ENCODE results near the gene CCK.

GRCh38 chr3:42222942-42223693 is 42.9 kb downstream of the CCK start:
- TF ChIP-seq, protein P1, sequence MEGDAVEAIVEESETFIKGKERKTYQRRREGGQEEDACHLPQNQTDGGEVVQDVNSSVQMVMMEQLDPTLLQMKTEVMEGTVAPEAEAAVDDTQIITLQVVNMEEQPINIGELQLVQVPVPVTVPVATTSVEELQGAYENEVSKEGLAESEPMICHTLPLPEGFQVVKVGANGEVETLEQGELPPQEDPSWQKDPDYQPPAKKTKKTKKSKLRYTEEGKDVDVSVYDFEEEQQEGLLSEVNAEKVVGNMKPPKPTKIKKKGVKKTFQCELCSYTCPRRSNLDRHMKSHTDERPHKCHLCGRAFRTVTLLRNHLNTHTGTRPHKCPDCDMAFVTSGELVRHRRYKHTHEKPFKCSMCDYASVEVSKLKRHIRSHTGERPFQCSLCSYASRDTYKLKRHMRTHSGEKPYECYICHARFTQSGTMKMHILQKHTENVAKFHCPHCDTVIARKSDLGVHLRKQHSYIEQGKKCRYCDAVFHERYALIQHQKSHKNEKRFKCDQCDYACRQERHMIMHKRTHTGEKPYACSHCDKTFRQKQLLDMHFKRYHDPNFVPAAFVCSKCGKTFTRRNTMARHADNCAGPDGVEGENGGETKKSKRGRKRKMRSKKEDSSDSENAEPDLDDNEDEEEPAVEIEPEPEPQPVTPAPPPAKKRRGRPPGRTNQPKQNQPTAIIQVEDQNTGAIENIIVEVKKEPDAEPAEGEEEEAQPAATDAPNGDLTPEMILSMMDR (IDR thresholded peaks at IDR 0.05) = no peak
- no peak for TF ChIP-seq POLR2AphosphoS5 (IDR thresholded peaks at IDR 0.05; ENCODE audit: insufficient read depth in 1 of 2, low read depth in 1 of 2)
- no peak for TF ChIP-seq POLR2A (IDR thresholded peaks at IDR 0.05)
